Suppressor macrophage treated with lipopolysaccharide for 1 hour (primary cell): ENCODE data around the gene STEAP1B.
A peak's percentile ranks its signal among the peaks of the same experiment; 100 is the strongest.

ENCODE experiments used
- DNase-seq, 3 donors: peaks; one replicate each; pipeline ENCODE4 v3.0.0-alpha.2; 2020 to 2022

STEAP1B gene

DNA sequence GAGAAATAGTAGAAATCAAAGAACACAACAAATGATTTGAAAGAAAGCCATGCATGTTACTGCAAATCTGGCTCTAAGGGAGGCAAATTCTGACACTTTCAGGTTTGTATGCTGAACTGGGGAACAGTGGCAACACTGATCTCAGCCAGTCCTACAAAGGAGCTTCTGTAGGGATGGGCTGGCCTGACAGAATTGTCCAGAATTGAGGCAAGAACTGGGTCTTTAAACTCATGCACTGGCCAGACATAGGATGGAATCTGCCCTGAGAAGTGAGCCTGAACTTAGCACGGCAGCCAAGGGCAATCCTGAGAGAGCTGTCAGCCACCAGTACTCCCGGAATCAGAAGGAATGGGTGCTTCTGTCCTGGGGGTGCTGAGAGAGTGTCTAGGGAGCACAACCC lies 72.1 kb downstream of the STEAP1B start:
- no peak for DNase-seq

DNA sequence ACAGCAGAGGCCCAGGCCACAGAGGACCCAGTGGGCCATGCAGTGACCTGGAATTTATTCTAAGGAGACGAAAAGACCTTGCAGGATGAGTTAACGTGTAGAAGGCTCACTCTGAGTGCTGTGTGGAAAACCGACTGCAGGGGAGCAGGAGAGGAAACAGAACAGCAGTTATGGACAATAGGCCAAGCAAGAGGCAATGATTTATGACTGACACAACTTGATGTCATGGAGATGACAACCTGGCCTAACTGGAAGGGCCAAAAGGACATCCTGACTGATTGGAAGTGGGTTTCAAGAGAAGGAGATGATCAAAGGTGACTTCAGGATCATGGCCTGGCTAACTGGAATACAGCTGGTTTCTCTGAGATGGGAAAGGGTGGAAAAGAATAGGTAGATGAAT lies 72.9 kb downstream of the STEAP1B start:
- no peak for DNase-seq

DNA sequence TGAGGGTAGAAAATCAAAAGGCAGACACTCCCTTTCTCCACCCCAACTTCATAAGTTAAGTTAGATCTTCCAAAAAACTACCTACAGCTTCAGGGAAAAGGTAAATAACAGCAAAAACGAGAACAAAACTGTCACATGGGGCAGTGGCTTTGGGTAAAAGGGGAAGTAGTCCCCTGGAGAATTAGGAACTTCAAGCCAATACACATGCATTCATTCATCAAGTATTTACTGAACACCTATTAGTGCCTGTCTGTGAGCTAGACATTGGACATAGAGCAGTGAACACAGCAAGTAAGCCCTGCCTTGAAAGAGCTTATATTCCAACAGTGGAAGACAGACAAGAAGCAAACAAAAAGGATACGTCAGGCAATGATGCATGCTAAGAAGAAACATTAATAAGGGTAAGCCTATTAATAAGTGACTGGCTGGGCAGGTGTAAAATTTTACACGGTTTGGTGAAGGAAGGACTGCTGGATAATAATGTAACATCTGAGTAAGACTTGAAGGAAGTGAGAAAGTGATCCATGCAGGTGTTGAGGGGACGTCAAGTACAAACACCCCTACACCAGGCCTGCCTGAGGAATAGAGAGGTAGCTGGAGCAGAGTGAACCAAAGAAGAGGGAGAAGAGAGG lies 73.4 kb downstream of the STEAP1B start:
- peak in 1 of 3 donors; percentile 1 for DNase-seq

DNA sequence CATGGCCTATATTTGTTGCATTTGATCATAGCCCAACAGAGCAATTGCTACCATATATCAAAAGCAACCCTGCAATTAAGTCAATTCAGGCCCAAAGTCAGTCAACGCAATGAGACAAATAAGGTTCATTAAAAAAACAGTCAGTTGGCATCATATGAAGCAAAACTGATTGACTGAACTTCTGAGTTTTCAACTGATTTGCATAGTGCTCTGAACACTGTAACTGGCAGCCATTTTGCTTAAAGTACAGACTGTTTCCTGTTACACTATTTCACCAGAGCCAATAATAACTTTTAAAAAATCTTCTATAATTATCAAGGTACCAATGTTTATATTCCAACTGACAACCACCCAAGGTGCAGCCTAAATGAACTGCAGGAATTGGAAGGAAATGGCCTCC lies 74.6 kb downstream of the STEAP1B start:
- no peak for DNase-seq

DNA sequence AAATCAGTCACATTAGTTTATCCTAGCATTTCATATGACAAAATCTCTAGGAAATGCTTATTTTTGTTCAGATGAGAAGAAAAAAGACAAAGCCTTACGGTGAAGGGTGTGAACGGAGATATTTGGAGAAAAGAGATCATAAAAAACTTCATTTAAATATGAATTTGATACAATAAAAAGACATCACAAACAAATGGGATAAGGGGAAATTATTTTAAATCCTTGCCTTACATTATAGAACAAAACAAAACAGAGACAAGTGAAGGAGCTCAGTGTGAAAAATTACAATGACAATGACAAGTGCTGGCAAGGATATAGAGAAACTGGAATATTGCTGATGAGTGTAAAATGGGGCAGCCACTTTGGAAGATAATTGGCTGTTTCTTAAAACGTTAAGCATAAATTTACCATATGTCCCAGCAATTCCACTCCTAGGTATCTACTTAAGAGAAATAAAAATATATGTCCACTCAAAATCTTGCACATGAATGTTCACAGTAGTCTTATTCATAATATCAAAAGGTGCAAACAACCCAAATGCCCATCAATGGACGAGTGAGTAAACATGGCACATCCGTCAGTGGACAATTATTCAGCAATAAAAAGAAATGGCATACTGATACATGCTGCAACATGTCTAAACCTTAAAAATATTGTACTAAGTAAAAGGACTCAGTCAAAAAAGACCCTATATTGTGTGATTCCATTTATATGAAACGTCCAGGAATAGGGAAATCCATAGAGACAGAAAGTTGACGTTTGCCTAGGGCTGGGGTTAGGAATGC lies 77.0 kb downstream of the STEAP1B start:
- DNase-seq, result no peak

DNA sequence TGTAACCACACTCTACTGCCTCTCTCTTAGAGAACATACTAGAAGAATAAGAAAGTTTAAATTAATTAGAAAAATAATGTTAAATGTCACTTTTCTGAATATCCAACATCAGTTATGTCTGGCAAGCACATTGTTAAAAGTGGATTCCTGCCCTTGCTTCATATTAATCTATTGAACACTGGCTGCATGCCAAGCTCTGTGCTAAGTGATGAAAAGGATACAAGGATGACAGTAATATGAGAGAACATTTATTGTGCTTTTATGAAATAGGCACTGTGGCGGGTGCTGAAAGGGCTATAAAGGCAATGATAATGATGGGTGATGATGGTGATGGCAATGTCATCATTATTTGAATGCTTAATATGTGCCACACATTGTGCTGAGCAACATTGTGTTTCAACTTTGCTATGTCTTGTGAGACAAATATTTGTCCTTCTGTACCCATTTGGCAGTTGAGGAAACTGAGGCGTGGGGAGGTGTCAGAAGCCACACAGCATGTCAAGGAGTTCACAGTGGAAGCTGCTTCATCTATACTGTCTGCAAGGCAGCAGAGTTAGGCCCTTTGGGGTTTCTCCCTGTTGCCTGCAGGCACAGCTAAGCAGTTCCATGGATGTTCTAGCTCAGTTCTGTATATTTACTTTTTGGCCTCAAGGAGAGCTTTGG lies 78.9 kb downstream of the STEAP1B start:
- no peak for DNase-seq

DNA sequence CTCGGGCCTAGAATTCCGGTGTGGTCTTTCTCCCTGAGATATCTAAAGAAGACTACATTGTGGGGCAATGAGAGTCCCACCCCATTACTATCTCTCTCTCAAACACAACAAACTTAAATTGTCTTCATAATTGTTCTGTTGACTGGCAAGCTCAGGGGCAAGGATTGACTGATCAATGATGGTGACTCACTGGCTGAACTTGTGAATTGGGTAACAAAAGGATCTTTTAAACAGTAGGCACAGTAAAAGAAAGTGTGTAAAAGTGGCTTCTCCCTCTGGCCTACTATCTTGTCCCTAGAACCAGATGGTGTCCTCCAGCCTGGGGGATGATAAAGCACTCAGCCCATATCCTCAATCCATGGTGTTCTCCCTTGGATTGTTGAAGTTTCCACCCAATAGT lies 80.0 kb downstream of the STEAP1B start:
- no peak for DNase-seq

DNA sequence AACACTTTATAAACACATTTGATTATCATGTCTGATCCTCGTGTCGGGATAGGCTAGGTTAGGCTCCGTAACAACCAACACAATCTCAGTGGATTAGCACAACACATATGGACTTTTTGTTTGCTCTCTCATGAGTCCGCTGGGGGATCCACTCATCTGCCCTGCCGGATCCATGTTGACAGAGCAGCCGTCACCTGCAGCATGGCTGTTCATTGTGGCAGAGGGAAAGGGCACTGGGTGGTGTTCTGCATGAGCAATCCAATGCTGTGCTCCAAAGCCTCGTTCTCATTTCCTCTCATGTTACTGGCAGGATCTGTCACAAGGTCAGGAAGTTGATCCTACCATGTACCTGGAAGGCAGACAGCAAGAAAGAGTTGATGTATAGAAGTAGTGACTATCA lies 80.5 kb downstream of the STEAP1B start:
- DNase-seq, result no peak

DNA sequence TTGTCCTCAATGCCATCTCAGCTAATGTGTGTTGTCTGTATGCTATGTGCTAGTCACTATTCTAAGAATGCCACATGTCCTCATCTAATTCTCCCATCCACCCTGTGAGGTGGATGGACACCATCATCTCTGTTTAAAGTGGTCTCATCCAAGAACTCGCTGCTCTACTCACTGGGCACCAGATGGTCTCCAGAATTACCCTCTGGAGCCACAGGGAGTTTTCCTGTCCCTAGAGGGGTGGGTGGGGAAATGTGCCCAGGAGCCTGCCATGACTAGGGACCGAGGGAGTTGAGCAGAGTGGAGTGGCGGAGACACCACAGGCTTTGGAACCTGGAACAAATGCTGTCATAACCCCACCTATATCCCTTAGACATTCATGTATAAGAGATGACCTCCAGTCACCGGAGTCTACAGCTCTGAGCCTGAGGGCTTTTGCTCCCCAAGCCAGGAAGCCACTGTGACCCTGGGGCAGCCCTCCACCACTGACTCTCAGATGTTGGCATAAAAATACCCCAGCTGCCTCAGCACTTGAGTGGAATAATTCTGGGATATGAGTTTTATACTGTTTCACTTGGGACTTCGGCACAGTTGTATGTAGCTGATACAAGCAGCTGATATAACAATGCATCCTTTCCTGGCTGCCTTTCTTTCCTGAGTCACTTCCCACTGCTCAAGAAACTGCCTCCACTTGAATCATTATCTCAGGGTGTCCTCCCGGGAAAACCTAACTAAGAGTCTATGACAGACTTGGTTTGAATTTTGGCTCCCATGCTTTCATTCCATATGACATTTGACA lies 81.5 kb downstream of the STEAP1B start:
- no peak for DNase-seq

DNA sequence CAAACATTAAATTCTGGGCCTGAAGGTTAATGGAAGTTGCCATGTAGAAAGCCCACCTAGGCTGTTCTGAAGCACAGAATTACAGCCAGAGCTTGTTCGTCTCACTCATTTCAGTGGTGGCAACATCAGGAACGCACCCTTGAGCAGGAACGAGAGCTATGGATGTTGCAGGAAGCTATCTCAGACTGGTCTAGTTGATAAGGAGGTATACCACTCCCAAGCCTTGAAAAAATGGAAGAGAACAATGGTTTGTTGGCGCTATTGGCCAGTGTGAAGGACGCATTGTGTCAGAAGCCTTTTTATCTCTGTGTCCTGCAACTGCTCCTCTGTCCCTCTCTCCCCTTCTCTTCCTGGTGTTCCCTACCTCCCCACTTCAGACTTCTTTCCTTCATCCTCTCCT lies 82.1 kb downstream of the STEAP1B start:
- DNase-seq, result no peak

DNA sequence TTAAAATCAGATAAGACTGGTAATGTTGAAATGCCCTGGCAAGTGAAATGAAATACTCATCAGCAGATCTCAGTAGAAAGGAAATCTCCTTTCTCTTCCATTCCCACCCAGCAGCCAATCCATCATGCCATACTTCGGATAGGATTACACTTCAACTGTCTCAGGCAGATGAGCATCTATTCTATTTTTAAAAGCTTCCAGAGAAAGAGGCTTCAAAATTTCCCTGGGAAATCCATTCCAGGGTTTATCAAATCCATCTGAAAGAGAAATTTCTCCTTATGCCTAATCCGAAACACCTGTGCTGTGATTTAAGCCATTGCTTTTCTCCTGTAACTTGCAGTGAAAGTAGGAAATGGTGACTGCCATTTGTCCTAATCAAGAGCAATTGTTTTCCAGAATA lies 82.6 kb downstream of the STEAP1B start:
- DNase-seq, result no peak

DNA sequence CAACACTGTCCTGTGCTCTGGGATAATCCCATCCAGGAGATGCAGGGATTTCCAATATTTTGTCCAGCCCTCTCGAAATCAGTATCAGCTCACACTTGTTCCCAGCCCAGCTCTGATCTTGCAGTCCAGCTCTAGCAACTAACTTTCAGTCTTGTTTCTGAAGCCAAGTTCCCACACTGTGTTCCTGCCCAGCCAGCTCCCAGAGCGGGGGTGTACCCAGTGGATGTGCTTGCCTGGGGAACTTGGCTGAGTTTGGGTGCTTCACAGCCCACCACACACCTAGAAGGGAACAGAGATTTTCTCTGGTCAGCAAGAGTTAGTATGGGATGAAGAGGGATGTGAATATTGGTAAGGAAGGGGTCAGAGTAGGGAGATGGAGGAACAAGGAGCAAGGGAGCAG lies 85.6 kb downstream of the STEAP1B start:
- DNase-seq, result no peak

DNA sequence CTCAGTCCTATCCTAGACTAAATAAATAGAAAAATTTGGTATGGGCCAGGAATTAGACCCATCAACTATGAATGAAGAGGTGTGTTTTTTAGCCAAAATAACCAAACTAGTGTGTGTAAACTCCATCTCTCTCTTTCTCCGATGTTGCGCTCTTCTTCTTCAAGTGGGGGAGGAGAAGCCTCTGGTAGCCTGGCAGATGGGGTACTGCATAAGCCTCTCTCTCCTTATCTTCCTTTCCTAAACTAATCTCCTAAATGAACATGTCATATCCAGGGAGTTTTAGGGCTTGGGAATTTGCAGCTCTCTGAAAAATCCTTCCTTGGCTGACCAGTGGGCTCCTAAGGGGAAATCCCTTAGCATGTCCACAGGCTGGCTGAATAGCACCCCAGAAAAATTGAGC lies 86.8 kb downstream of the STEAP1B start:
- no peak for DNase-seq

DNA sequence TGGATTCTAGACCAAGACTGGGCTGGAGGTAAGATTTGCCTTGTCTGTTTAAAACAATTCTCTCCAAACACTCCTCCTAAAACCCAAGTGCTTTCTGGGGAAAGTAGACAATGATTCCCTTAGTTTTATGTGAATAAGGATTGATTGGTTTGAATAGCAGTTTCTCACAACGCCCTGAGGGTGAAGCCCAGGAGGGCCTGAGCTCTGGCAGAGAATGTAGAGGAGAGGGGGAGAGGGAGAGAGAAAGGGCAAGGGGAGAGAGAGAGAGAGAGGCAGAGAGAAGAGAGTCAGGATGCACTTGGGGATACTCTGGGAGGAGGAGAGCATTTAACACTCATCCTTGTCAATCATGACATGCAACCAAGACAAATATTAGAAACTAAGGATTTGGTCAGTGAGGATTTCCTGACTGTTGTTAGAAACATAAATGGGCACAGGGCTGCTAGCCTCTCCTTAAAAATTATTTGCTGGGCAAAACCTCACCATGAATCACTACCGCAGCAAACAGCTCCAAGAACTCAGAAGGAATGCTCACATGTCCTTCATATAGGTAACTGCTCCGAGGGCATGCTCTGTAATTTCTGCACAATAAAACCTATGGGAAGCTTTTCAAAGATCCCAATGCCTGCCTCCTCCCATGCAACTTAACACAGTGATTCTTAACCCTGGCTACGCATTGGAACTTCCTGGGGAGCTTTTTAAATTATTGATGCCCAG lies 87.9 kb downstream of the STEAP1B start:
- no peak for DNase-seq

DNA sequence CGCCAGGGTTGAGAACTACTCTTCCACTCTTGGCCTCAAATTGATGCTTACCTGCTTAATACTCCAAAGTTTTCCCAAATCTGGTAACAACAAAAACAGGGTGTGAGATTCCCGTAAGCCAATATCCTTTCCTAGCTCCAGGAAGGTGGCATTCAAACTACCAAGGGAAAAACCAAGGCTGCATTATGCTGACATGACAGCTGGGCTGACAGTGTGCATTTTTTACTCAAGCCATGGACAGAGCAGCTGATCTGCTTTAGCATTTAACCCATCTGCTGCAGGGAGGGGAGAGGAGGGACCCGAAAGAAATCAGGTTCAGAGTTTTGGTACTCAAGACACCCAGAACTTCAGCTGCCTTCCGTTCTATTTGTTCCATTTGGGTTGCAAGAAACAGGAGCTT lies 93.3 kb downstream of the STEAP1B start:
- no peak for DNase-seq

DNA sequence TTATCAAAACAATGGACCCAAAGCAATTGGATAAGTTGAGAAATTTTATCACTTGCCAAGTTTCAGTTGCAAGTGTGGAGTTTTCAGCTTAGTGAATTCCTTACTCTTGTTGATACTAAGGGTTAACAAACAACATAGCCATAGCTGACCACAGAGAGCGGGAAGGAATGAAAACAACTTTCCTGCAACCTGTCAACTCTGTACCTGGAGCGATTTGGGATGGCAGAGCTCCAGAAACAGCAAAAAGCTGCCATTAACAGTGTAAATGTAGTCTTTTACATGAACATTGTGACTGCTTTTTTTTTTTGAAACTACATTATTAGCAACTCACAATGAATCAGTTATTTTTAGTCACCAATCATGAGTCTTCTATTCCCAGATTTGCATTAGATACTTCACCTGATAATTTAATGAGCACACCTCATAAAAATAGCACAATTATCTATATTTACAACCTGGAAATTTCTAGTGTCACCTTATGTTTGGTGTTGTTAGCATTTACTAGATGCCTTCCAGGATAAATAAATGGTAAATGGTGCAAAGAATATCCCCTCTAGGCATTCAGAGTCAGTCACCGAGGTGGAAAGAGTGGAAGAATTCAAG lies 95.5 kb downstream of the STEAP1B start:
- no peak for DNase-seq

DNA sequence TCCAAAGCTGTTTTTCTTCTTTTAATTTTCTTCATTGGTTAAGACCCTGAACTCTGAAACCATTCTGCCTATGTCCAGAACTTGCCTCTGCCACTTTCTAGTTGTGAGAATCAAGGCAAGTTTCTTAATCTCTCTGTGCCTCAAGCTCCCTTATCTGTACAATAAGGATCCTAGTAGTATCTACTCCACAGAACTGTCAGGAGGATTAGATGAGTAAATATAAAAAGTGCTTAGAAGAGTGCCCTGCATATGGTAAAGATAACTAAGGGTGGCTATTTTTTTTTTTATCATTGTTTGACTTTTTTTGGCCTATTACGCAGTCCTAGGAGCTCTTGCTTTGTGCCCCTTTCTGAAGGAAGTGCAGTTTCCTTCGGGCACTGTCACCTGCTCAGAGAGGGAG lies 96.6 kb downstream of the STEAP1B start:
- no peak for DNase-seq

DNA sequence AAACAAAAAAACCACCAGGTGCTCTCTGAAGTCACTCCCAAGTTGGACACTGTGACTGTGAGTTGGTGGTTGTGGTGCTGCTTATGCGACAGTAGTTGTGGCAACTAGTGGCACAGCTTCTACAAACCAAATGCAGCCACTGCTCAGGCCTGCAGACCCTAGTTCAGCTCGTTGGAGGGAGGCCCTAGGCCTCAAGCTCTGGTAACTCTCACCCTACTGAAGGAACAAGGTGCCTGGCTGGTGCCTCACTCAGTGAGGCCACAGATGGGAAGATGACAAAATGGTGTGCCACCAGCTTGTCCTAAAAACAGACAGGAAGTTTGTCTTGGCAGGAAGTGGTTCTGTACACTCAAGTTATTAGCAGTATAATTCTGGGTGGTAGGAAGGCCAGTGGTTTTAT lies 97.7 kb downstream of the STEAP1B start:
- DNase-seq, result no peak

DNA sequence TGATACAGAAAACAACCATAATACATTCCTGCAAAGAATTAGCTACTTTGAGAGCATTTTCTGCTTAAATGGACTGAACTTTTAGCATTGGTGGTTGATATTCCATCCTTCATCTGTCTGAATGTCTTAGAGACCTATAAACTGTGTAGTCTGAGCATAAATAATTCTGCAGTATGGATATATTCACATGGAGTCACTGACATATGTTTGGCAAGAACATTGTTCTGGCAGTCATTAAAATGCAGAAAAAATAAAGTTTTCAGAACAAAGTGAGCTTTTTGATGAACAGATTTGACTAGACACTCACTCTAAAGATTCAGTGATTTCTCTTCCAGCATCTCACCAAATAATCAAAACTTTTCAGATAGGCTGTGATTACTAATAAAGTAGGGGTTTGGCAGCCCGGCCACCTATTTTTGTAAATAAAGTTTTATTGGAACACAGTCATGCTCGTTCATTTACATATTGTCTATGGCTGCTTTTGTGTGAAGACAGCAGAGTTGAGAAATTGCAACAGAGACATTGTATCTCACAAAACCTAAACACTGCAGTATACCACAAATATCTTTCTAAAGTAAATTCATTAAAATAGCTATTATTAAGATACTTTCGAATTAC lies 98.9 kb downstream of the STEAP1B start:
- no peak for DNase-seq

DNA sequence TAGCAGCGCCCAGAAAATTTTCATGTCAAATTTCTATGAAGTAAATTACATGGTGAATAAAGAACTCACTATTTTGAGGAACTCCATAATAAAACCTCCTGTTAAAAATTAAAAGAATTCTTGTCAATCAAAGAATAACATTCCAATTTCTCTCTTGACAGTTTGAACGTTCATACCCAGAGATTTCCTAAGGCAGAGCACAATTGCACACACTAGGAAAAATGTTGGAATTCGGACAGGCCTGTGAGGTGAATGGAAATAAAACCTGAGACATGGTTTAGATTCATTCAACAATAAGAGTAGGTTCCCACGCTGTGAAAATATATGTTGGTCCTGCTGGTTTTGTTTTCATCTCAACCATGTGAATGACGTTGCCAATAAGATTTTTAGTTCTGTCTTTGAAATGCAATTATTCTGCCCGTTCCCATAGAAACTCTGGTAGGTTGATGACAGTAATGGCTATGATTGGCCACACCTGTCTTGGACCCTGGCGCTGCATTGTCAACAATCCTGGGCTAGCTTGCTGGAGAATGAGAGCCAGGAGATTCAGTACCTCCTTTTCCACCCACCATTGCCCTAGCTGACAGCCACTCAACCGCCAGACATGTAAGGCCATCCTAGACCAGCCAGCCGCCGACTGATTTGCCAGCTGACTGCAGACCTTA lies 99.7 kb downstream of the STEAP1B start:
- DNase-seq, result no peak

DNA sequence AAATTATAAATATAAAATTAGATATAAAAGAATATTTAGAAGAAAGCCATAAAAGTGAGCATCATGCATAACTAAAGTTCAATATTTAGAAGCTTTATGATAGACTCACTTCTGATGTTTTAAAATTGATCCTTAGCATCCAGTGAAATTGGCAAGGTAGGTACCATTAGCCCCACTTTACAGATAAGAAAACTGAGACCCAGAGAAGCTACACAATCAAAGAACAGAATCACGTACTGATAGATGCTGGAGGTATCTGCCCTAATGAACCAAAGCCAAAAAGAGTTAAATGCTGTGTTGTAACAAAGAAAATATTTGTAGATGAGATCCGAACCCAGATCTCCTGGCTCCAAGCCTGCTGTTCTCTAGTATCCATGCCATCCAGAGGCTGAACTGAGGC lies 100.4 kb downstream of the STEAP1B start:
- DNase-seq, result no peak
